Loucy (cell line): ENCODE data around the gene KLHDC10.
"Not testable (repeated sequence)": the region's sequence is repeated elsewhere in the genome, so short reads cannot be mapped to it uniquely, and the experiment has no call there.

Experiments
- H2AFZ ChIP-seq: fragments of 200-600 bp; sonication (generic); 2 replicates; pipeline ENCODE4 v1.6.0; 2016; ENCODE audit warnings: antibody characterized with exemption, mild to moderate bottlenecking, low read length, moderate library complexity
- H3F3A ChIP-seq: fragments of 200-600 bp; 2 replicates; pipeline ENCODE4 v1.6.0; 2016; ENCODE audit warnings: antibody characterized with exemption, low read depth, mild to moderate bottlenecking
- H3K27me3 ChIP-seq: fragments of 200-600 bp; sonication (generic); 2 replicates; pipeline ENCODE4 v1.6.1; 2014; ENCODE audit warnings: low read length, mild to moderate bottlenecking; ENCODE audit not compliant: insufficient read depth, poor library complexity, severe bottlenecking
- H3K36me3 ChIP-seq: fragments of 200-600 bp; sonication (generic); 2 replicates; pipeline ENCODE4 v1.6.1; 2016; ENCODE audit warnings: low read length; ENCODE audit not compliant: insufficient read depth
- H3K4me1 ChIP-seq: fragments of 200-600 bp; sonication (generic); 2 replicates; pipeline ENCODE4 v1.5.1; 2014; ENCODE audit warnings: low read length, mild to moderate bottlenecking; ENCODE audit not compliant: insufficient read depth, poor library complexity, severe bottlenecking
- H3K4me2 ChIP-seq: fragments of 200-600 bp; sonication (generic); 2 replicates; pipeline ENCODE4 v1.6.0; 2014; ENCODE audit warnings: antibody characterized with exemption, low read length, low read depth, mild to moderate bottlenecking; ENCODE audit not compliant: poor library complexity, severe bottlenecking
- H3K4me3 ChIP-seq: fragments of 200-600 bp; sonication (generic); 2 replicates; pipeline ENCODE4 v1.5.1; 2014; ENCODE audit warnings: low read length, mild to moderate bottlenecking, mixed read lengths; ENCODE audit not compliant: poor library complexity, severe bottlenecking
- H3K79me2 ChIP-seq: fragments of 200-600 bp; sonication (generic); 2 replicates; pipeline ENCODE4 v1.6.1; 2014; ENCODE audit warnings: low read length; ENCODE audit not compliant: insufficient read depth
- H3K9ac ChIP-seq: fragments of 200-600 bp; sonication (generic); 2 replicates; pipeline ENCODE4 v1.6.0; 2014; ENCODE audit warnings: mild to moderate bottlenecking, low read depth, low read length, moderate library complexity; ENCODE audit not compliant: poor library complexity, severe bottlenecking
- H3K9me2 ChIP-seq: fragments of 200-600 bp; sonication (generic); replicated peaks from 2 replicates; pipeline ENCODE4 v1.6.1; 2016; ENCODE audit warnings: low read depth, low read length, mixed read lengths
- H3K9me3 ChIP-seq: fragments of 200-600 bp; sonication (generic); 2 replicates; pipeline ENCODE4 v1.6.1; 2014; ENCODE audit warnings: mild to moderate bottlenecking, antibody characterized with exemption, low read length, low read depth; ENCODE audit not compliant: insufficient read depth
- H4K20me1 ChIP-seq: fragments of 200-600 bp; sonication (generic); 2 replicates; pipeline ENCODE4 v1.6.0; 2014; ENCODE audit warnings: antibody characterized with exemption, low read length, mild to moderate bottlenecking; ENCODE audit not compliant: insufficient read depth, poor library complexity, severe bottlenecking
- EZH2phosphoT487 ChIP-seq: fragments of 200-600 bp; IDR thresholded peaks from 2 replicates; pipeline ENCODE4 v1.6.1; 2018; ENCODE audit warnings: antibody characterized with exemption, mild to moderate bottlenecking, moderate library complexity, borderline replicate concordance
- TF ChIP-seq, protein P1 (sequence below): fragments of 200-600 bp; sonication (generic); conservative IDR thresholded peaks from 2 replicates; pipeline ENCODE4 v1.5.1; 2014; ENCODE audit warnings: mild to moderate bottlenecking, antibody characterized with exemption, low read length

KLHDC10 gene

DNA sequence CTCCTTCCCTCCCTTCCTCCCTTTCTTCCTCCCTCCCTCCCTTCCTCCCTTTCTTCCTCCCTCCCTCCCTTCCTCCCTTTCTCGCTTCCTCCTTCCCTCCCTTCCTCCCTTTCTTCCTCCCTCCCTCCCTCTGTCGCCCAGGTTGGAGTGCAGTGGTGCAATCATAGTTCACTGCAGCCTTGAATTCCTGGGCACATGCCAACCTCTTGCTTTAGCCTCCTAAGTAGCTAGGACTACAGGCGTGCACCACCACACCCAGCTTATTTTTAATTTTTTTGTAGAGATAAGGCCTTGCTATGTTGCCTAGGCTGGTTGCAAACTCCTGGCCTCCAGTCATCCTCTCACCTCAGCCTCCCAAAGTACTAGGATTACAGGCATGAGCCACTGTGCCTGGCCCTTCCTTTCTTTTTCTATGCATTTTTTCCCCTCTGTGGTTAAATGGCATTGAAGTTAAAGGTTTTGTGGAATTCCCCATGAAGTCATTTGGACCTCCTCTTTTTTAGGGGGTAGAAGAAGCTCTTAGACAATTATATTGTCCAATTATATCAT lies 9.6 kb downstream of the KLHDC10 start:
- no peaks in the 10 kb centered on the region for H3K9me2 ChIP-seq
- H3K4me2 ChIP-seq = no peak overlapping the region
- peaks cover 52% of the 10 kb centered on the region for H3K79me2 ChIP-seq
- peaks cover 2% of the 10 kb centered on the region; the same call in 1 of the 2 replicates for H3K36me3 ChIP-seq
- H2AFZ ChIP-seq = no peak overlapping the region
- H3F3A ChIP-seq = no peaks in the 10 kb centered on the region
- peaks cover 21% of the 10 kb centered on the region for H4K20me1 ChIP-seq
- TF ChIP-seq, protein P1, sequence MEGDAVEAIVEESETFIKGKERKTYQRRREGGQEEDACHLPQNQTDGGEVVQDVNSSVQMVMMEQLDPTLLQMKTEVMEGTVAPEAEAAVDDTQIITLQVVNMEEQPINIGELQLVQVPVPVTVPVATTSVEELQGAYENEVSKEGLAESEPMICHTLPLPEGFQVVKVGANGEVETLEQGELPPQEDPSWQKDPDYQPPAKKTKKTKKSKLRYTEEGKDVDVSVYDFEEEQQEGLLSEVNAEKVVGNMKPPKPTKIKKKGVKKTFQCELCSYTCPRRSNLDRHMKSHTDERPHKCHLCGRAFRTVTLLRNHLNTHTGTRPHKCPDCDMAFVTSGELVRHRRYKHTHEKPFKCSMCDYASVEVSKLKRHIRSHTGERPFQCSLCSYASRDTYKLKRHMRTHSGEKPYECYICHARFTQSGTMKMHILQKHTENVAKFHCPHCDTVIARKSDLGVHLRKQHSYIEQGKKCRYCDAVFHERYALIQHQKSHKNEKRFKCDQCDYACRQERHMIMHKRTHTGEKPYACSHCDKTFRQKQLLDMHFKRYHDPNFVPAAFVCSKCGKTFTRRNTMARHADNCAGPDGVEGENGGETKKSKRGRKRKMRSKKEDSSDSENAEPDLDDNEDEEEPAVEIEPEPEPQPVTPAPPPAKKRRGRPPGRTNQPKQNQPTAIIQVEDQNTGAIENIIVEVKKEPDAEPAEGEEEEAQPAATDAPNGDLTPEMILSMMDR = no peak
- no peak for TF ChIP-seq EZH2phosphoT487
- no peak overlapping the region for H3K4me3 ChIP-seq
- H3K27me3 ChIP-seq = no peaks in the 10 kb centered on the region
- no peaks in the 10 kb centered on the region for H3K9me3 ChIP-seq
- no peak overlapping the region for H3K9ac ChIP-seq
- peaks cover 13% of the 10 kb centered on the region for H3K4me1 ChIP-seq

DNA sequence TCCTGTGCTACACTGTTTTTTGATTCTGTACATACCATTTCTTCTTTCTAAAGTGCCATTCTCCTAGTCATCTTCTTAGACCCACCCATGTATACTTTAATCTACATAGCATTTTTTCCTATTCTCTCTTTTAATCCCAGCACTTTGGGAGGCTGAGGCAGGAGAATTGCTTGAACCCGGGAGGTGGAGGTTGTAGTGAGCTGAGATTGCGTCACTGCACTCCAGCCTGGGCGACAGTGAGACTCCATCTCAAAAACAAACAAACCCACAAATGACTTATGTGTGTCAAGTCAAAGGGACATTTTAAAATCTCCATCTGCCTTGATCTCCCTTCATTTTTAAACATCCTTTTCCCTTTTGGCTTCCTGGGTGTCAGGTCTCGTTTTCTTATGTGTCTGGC lies 13.2 kb downstream of the KLHDC10 start:
- H3K36me3 ChIP-seq, H3K4me3 ChIP-seq, H3K4me2 ChIP-seq, H2AFZ ChIP-seq, H4K20me1 ChIP-seq, H3K4me1 ChIP-seq, H3K9ac ChIP-seq, H3K9me3 ChIP-seq, H3K27me3 ChIP-seq, H3K9me2 ChIP-seq, H3F3A ChIP-seq: not testable (repeated sequence)
- peaks cover 49% of the 10 kb centered on the region for H3K79me2 ChIP-seq

DNA sequence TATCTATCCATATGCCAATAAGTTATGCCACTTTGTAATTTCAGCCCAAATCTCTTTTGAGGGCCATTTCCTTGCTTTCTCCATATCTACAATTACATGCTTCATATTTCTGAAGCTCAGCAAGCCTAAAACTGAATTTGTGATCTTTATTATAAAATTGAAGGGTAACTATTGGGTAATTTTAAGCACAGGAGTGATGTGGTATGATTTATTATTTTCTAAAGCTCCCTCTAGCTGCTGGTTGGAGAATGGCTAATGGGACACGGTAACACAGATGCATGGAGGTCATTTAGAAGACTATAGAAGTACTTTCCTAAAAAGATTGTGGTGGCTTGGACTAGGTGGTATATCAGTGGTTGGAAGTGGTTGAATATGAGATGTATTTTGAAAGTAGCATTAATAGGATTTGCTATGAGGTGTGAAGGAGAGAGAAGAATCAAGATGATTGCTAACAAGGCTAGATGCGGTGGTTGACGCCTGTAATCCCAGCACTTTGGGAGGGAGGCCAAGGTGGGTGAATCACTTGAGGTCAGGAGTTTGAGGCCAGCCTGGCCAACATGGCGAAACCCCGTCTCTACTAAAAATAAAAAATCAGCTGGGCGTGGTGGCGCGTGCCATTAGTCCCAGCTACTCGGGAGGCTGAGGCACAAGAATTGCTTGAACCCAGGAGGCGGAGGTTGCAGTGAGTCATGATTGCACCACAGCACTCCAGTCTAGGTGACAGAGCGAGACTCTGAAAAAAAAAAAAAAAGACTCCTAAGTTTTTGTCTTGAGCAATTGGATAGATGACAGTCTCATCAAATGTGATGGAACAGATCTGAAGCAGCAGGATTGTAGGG lies 13.9 kb downstream of the KLHDC10 start:
- no peaks in the 10 kb centered on the region for H3K9me3 ChIP-seq
- H3K4me3 ChIP-seq = no peak overlapping the region
- H2AFZ ChIP-seq = no peak overlapping the region
- peaks cover 52% of the 10 kb centered on the region for H3K79me2 ChIP-seq
- H3F3A ChIP-seq = no peaks in the 10 kb centered on the region
- peaks cover 3% of the 10 kb centered on the region for H4K20me1 ChIP-seq
- H3K9me2 ChIP-seq = no peaks in the 10 kb centered on the region
- no peaks in the 10 kb centered on the region for H3K4me1 ChIP-seq
- H3K27me3 ChIP-seq = no peaks in the 10 kb centered on the region
- H3K36me3 ChIP-seq = no peaks in the 10 kb centered on the region; the same call in 1 of the 2 replicates
- no peak for TF ChIP-seq EZH2phosphoT487
- TF ChIP-seq, protein P1 = peak; percentile 83
- H3K9ac ChIP-seq = no peak overlapping the region
- no peak overlapping the region for H3K4me2 ChIP-seq

DNA sequence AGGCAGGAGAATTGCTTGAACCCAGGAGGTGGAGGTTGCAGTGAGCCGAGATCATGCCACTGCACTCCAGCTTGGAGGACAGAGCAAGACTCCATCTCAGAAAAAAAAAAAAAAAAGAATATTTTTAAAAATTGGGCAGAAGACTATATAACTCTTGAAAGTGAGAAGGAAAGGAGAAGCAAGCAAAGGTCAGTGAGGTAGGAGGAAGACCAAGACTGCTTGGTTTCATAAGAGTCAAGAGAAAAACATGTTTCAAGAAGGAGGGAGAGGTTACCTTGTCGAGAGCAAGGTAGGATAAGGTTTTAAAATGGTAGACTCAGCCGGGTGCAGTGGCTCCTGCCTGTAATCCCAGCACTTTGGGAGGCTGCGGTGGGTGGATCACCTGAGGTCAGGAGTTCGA lies 14.9 kb downstream of the KLHDC10 start:
- not testable (repeated sequence) for H3K9me3 ChIP-seq, H3K27me3 ChIP-seq, H3K4me1 ChIP-seq, H3K4me2 ChIP-seq, H3K9me2 ChIP-seq, H3K36me3 ChIP-seq, H3K4me3 ChIP-seq, H4K20me1 ChIP-seq, H3F3A ChIP-seq, H2AFZ ChIP-seq, H3K9ac ChIP-seq
- peaks cover 53% of the 10 kb centered on the region for H3K79me2 ChIP-seq
